RWPE2 (cell line): ENCODE results near the gene MDM4.
A peak's percentile ranks its signal among the peaks of the same experiment; 100 is the strongest.

Source experiments
- ATAC-seq: fragments of 200-7000 bp; cut with Tn5 transposase; 3 replicates; pipeline ENCODE4 v1.9.1; 2021; ENCODE audit warnings: low read depth
- DNase-seq: peaks from one replicate; pipeline ENCODE4 v3.0.0-alpha.2; 2020; ENCODE audit warnings: low spot score
- H3K27ac ChIP-seq: fragments of 450-650 bp; 2 replicates; pipeline ENCODE4 v1.5.1; 2017; ENCODE audit warnings: mild to moderate bottlenecking; ENCODE audit not compliant: poor library complexity, severe bottlenecking
- H3K27me3 ChIP-seq: fragments of 250-450 bp; sonication (Bioruptor Pico); 2 replicates; pipeline ENCODE4 v1.5.1; 2021; ENCODE audit warnings: mild to moderate bottlenecking, moderate library complexity; ENCODE audit not compliant: insufficient read depth, poor library complexity, severe bottlenecking
- H3K36me3 ChIP-seq: fragments of 250-450 bp; sonication (Bioruptor Pico); 2 replicates; pipeline ENCODE4 v1.5.1; 2020; ENCODE audit warnings: low read depth, mild to moderate bottlenecking, moderate library complexity
- H3K4me1 ChIP-seq: fragments of 250-450 bp; sonication (Bioruptor Pico); 2 replicates; pipeline ENCODE4 v1.5.1; 2021; ENCODE audit warnings: mild to moderate bottlenecking, moderate library complexity; ENCODE audit not compliant: insufficient read depth, poor library complexity, severe bottlenecking
- H3K4me3 ChIP-seq: fragments of 250-450 bp; sonication (Bioruptor Pico); 2 replicates; pipeline ENCODE4 v1.5.1; 2021; ENCODE audit warnings: mild to moderate bottlenecking, moderate library complexity; ENCODE audit not compliant: severe bottlenecking
- H3K9me3 ChIP-seq: fragments of 250-450 bp; sonication (Bioruptor Pico); 2 replicates; pipeline ENCODE4 v1.5.1; 2021; ENCODE audit warnings: mild to moderate bottlenecking, moderate library complexity; ENCODE audit not compliant: severe bottlenecking
- TF ChIP-seq, protein P1 (sequence below): fragments of 450-650 bp; IDR thresholded peaks from one replicate; pipeline ENCODE4 v1.5.1; 2017; ENCODE audit warnings: mild to moderate bottlenecking, moderate library complexity; ENCODE audit not compliant: poor library complexity, severe bottlenecking

The MDM4 gene

DNA sequence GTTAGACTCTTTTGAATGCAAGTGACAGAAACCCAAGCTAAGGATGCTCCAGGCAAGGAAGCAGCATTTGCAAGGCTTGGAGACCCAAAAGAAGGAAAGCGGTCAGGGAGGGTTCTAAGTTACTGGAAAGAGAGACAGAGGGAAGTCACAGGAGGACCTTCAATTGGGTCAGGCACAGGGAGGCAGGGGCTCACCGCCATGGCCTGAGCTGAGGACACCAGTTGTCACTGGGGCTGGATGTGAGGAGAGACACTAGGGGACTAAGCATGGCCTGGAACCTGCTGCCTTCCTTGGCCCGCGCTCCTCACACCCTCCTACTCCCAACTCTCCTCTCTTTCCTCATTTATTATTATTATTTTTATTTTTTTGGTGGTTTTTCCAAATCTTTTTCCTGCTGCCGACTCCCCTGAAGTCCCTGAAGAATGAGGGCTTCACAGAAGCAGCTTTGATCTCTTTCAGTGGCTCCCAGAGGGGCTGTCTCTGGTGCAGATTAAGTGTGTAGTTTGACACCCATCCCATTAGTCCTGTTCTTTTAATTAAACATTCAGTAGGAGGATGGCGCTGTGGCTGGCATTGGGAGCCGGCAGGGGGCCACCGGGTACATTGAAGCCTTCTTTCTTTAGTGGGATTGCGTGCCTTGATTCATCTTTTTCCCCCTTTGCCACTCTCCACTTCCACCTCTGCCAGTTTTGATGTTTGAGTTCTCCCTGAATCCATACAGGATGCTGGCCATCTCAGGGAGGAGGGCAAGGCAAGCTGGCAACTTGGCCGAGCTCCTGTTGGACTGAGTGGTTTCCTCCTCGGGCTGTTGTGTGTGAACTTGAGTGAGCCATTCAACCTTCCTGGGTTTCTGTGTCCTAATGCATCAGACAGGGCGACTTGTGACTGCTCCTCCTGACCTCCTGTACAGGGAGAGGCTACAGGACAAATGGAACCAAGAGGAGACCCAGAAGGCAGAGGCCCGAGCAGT lies 59.3 kb downstream of the MDM4 start:
- no peak overlapping the region for H3K27ac ChIP-seq
- no peaks in the 10 kb centered on the region for H3K9me3 ChIP-seq
- no peaks in the 10 kb centered on the region for H3K36me3 ChIP-seq
- peaks cover 7% of the 10 kb centered on the region for H3K4me1 ChIP-seq
- TF ChIP-seq, protein P1, sequence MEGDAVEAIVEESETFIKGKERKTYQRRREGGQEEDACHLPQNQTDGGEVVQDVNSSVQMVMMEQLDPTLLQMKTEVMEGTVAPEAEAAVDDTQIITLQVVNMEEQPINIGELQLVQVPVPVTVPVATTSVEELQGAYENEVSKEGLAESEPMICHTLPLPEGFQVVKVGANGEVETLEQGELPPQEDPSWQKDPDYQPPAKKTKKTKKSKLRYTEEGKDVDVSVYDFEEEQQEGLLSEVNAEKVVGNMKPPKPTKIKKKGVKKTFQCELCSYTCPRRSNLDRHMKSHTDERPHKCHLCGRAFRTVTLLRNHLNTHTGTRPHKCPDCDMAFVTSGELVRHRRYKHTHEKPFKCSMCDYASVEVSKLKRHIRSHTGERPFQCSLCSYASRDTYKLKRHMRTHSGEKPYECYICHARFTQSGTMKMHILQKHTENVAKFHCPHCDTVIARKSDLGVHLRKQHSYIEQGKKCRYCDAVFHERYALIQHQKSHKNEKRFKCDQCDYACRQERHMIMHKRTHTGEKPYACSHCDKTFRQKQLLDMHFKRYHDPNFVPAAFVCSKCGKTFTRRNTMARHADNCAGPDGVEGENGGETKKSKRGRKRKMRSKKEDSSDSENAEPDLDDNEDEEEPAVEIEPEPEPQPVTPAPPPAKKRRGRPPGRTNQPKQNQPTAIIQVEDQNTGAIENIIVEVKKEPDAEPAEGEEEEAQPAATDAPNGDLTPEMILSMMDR: no peak
- DNase-seq: no peak
- no peak for ATAC-seq
- no peak overlapping the region for H3K4me3 ChIP-seq
- H3K27me3 ChIP-seq: no peaks in the 10 kb centered on the region

DNA sequence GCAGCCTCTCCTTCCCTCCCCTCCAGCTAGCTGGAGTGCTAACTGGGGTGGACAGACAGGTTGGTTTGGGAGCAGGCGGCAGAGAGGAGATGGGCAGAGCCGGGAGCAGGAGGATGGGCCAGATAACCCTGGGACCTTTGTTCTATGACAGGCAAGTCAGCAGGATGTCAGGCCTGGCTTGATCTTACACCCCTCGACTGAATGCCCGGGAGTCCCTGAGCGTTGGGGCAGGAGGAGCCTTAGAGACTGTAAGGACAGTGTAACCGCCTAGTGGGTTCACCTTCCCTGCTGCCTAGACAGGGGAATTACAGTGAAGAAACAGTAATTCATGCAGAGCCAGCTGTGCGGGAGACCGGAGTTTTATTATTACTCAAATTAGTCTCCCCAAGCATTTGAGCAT lies 60.2 kb downstream of the MDM4 start:
- Histone ChIP-seq H3K27me3 (no peaks in the 10 kb centered on the region), H3K36me3 (no peaks in the 10 kb centered on the region), H3K4me3 (no peak overlapping the region), H3K27ac (no peak overlapping the region), H3K4me1 (peaks cover 7% of the 10 kb centered on the region), H3K9me3 (no peaks in the 10 kb centered on the region)
- TF ChIP-seq, protein P1: no peak
- DNase-seq (no peak), ATAC-seq (no peak)

DNA sequence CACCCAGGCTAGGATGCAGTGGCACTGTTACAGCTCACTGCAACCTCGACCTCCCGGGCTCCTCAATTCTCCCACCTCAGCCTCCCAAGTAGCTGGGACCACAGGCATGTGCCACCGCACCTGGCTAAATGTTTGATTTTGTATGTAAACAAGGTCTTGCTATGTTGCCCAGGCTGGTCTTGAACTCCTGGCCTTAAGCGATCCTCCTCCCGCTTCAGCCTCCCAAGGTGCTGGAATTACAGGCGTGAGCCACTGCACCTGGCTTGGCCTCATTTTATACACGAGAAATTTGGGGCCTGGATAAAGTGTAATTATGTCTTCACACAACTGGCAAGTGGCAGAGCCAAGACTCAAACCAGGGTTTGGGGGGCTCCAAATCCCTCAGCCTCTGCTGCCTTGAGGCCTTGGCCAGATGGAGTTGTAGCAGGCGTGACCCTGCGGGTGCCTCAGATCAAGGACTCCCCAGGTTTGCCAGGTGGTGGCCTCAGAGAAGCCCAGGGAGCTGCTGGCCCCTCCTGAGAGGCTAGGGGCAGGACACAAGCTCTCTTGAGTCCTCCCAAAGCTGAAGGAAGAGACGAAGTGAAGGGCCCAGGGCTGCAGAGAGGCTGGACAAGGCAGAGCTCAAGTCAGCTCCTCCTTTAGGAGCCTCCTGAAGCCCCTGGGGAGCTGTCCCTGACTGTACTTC lies 61.7 kb downstream of the MDM4 start:
- no peak for DNase-seq
- Histone ChIP-seq H3K9me3 (no peaks in the 10 kb centered on the region), H3K27me3 (no peaks in the 10 kb centered on the region), H3K27ac (no peak overlapping the region), H3K36me3 (no peaks in the 10 kb centered on the region), H3K4me3 (no peak overlapping the region), H3K4me1 (peaks cover 7% of the 10 kb centered on the region)
- TF ChIP-seq, protein P1: no peak
- no peak for ATAC-seq

DNA sequence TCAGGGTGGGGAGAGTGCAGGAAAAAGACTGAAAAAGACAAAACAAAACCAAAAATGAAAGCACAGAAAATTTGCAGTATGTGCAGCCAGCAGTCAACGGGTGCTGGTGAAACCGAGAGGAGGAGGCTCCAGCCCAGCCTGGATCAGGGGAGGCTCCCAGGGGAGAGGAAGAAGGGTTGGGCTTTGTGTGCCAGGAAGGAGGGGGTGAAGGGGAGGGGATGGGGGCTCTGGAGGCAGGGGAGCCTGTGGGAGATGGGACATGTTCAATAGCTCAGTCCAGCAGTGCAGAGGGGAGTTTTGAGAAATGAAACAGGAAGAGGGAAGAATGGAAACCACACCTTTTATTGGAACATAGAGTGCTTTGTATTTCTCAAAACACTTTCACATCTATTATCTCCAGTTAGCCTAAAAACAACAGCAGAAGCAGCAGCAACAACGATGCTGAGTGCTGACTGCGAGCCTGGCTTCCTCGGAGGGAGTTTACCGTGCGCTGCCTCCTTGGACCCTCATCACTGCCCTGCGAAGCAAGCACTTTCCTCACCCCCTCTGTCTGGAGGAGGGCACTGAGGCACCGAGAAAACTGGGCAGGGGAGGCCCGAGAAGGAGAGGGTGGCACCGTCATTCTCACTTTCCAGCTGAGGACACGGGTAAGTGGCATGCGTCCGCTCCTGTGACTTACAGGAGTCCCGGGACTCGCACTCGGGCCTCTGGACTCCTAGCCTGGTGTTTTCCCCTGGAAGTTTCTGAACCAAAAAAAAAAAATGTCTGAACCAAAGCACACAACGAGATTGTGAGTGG lies 62.9 kb downstream of the MDM4 start:
- no peak for DNase-seq
- no peaks in the 10 kb centered on the region for H3K4me1 ChIP-seq
- H3K9me3 ChIP-seq: no peaks in the 10 kb centered on the region
- no peaks in the 10 kb centered on the region for H3K36me3 ChIP-seq
- TF ChIP-seq, protein P1: no peak
- H3K27ac ChIP-seq: no peak overlapping the region
- H3K4me3 ChIP-seq: no peak overlapping the region
- ATAC-seq: peak; percentile 42; the same call in 1 of the 3 replicates
- no peaks in the 10 kb centered on the region for H3K27me3 ChIP-seq
